GM18519 (cell line): ENCODE measurements around the gene ITPKB.

ENCODE experiments used
- ATAC-seq: cut with Tn5 transposase; IDR thresholded peaks from one replicate; pipeline ENCODE4 v1.9.1; 2021; ENCODE audit warnings: mild to moderate bottlenecking, moderate library complexity; ENCODE audit not compliant: unreplicated experiment, low FRiP score

Gene ITPKB

GRCh38 chr1:226655251-226656163, 83.6 kb downstream of the ITPKB start:
- no peak for ATAC-seq

- ATAC-seq, result no peak
These were observed 84.4 kb downstream of the ITPKB start for GRCh38 chr1:226654668-226655055.

- no peak for ATAC-seq
These were observed 84.9 kb downstream of the ITPKB start for GRCh38 chr1:226654046-226654667.

- peak; percentile 52 for ATAC-seq
These were observed 85.7 kb downstream of the ITPKB start for GRCh38 chr1:226653311-226653921.

- ATAC-seq, result no peak
These were observed 86.5 kb downstream of the ITPKB start for GRCh38 chr1:226652613-226653012.

- no peak for ATAC-seq
These were observed 87.4 kb downstream of the ITPKB start for GRCh38 chr1:226651732-226652105.

GRCh38 chr1:226651041-226651731, 87.9 kb downstream of the ITPKB start:
- ATAC-seq, result no peak

- no peak for ATAC-seq
These were observed 88.7 kb downstream of the ITPKB start for GRCh38 chr1:226650236-226650841.

GRCh38 chr1:226649780-226650179, 89.3 kb downstream of the ITPKB start:
- no peak for ATAC-seq

- no peak for ATAC-seq
These were observed 89.8 kb downstream of the ITPKB start for GRCh38 chr1:226649244-226649643.

- no peak for ATAC-seq
These were observed 90.7 kb downstream of the ITPKB start for GRCh38 chr1:226648421-226648820.

GRCh38 chr1:226647719-226648118, 91.4 kb downstream of the ITPKB start:
- no peak for ATAC-seq

- ATAC-seq, result no peak
These were observed 92.1 kb downstream of the ITPKB start for GRCh38 chr1:226646870-226647449.

- no peak for ATAC-seq
These were observed 92.8 kb downstream of the ITPKB start for GRCh38 chr1:226646026-226646869.

- no peak for ATAC-seq
These were observed 93.7 kb downstream of the ITPKB start for GRCh38 chr1:226645279-226645976.

GRCh38 chr1:226644541-226645176, 94.4 kb downstream of the ITPKB start:
- ATAC-seq, result no peak

- no peak for ATAC-seq
These were observed 95.2 kb downstream of the ITPKB start for GRCh38 chr1:226643611-226644540.
